GM12874 (cell line): Measurements from ENCODE around the gene FKBP4.

Experiments used
- CTCF ChIP-seq: IDR thresholded peaks from 2 replicates; pipeline ENCODE4 v1.5.1; 2011; ENCODE audit warnings: low read depth, mild to moderate bottlenecking, control low read depth, low read length, moderate library complexity; ENCODE audit not compliant: insufficient read depth

FKBP4 gene

GRCh38 chr12:2833327-2833726 lies 38.6 kb downstream of the FKBP4 start:
- no peak for TF ChIP-seq CTCF

- no peak for TF ChIP-seq CTCF
Observed at GRCh38 chr12:2833810-2834209, 39.0 kb downstream of the FKBP4 start.

- TF ChIP-seq CTCF = no peak
Observed at GRCh38 chr12:2834581-2835491, 40.1 kb downstream of the FKBP4 start, which contains the start of gene NRIP2. Gene NRIP2, minus strand, starts transcription at chr12:2835035. Its CDS starts 52 bp downstream, at chr12:2834983.

- no peak for TF ChIP-seq CTCF
Observed at GRCh38 chr12:2835691-2836403, 41.1 kb downstream of the FKBP4 start.

GRCh38 chr12:2836574-2836973 lies 41.8 kb downstream of the FKBP4 start:
- no peak for TF ChIP-seq CTCF

- TF ChIP-seq CTCF = no peak
Observed at GRCh38 chr12:2841056-2841650, 46.4 kb downstream of the FKBP4 start.

GRCh38 chr12:2842948-2843347 lies 48.2 kb downstream of the FKBP4 start:
- no peak for TF ChIP-seq CTCF
